ENCODE measurements around the gene ZNF750.

DNA sequence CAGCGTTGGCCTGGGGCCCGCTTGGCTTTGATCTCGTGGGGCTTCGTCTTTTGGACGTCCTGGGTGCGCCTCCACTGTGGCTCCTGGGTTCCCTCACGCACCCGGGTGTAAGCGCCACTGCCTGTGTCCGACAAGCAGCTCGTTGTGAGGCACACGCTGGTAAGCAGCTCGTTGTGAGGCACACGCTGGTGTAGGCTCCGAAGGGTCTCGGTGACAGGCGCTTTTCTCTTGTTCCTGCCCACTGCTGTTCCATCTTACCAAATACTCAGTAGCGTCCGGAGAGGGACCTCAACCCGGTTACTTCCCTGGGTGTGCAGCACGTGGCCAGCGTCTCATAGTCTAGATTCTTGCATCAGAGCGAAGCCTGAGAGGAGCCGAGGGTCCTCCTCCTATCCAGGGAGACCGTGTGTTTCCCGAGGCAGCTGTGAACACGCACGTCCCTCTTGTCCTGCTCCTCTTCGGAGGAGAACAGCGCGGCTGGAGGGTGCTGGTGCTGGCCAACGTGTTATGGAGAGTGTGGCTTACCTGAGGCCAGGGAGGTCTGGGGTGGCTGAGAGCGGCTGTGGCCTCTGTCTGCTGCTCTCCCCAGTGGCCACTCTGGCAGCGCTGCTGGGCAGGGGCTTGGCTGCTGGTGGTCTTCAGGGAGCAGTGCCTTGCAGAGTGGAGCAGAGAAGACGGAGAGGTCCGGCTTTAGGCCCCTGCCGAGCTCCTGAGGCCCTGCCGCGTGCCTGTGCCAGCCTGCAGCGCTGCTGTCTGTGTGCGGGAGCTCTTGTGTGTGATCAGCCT lies 32.1 kb upstream of the ZNF750 start:
- TF ChIP-seq, protein P1, sequence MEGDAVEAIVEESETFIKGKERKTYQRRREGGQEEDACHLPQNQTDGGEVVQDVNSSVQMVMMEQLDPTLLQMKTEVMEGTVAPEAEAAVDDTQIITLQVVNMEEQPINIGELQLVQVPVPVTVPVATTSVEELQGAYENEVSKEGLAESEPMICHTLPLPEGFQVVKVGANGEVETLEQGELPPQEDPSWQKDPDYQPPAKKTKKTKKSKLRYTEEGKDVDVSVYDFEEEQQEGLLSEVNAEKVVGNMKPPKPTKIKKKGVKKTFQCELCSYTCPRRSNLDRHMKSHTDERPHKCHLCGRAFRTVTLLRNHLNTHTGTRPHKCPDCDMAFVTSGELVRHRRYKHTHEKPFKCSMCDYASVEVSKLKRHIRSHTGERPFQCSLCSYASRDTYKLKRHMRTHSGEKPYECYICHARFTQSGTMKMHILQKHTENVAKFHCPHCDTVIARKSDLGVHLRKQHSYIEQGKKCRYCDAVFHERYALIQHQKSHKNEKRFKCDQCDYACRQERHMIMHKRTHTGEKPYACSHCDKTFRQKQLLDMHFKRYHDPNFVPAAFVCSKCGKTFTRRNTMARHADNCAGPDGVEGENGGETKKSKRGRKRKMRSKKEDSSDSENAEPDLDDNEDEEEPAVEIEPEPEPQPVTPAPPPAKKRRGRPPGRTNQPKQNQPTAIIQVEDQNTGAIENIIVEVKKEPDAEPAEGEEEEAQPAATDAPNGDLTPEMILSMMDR (IDR thresholded peaks at IDR 0.05) = no peak
- TF ChIP-seq POLR2A (IDR thresholded peaks at IDR 0.05) = no peak
- no peak for TF ChIP-seq POLR2AphosphoS5 (IDR thresholded peaks at IDR 0.05)
